MM.1S (cell line): Measurements from ENCODE around the gene PM20D2.
A peak's percentile ranks its signal among the peaks of the same experiment; 100 is the strongest.

Experiments
- DNase-seq: peaks from one replicate; pipeline ENCODE4 v3.0.0-alpha.2; 2015
- H2AFZ ChIP-seq: fragments of 300-600 bp; sonication (generic); 2 replicates; pipeline ENCODE4 v1.6.0; 2016; ENCODE audit warnings: antibody characterized with exemption, low read length
- H3F3A ChIP-seq: fragments of 300-600 bp; sonication (generic); 2 replicates; pipeline ENCODE4 v1.6.1; 2016; ENCODE audit warnings: mild to moderate bottlenecking, antibody characterized with exemption, low read length, moderate library complexity, mixed read lengths; ENCODE audit not compliant: insufficient read depth
- H3K27ac ChIP-seq: fragments of 300-600 bp; sonication (generic); 2 replicates; pipeline ENCODE4 v1.5.1; 2016; ENCODE audit warnings: mild to moderate bottlenecking, low read length
- H3K27me3 ChIP-seq: fragments of 300-600 bp; sonication (generic); replicated peaks from 2 replicates; pipeline ENCODE4 v1.6.0; 2016; ENCODE audit warnings: low read length; ENCODE audit not compliant: insufficient read depth
- H3K36me3 ChIP-seq: fragments of 300-600 bp; sonication (generic); replicated peaks from 2 replicates; pipeline ENCODE4 v1.6.1; 2016; ENCODE audit warnings: mild to moderate bottlenecking, low read length, mixed read lengths; ENCODE audit not compliant: insufficient read depth
- H3K4me1 ChIP-seq: fragments of 300-600 bp; sonication (generic); 2 replicates; pipeline ENCODE4 v1.6.1; 2016; ENCODE audit warnings: low read length, mixed read lengths
- H3K4me2 ChIP-seq: fragments of 300-600 bp; sonication (generic); 2 replicates; pipeline ENCODE4 v1.6.0; 2016; ENCODE audit warnings: low read depth, low read length
- H3K4me3 ChIP-seq: fragments of 300-600 bp; sonication (generic); 2 replicates; pipeline ENCODE4 v1.5.1; 2016; ENCODE audit warnings: low read length, mixed read lengths
- H3K79me2 ChIP-seq: fragments of 300-600 bp; sonication (generic); 2 replicates; pipeline ENCODE4 v1.6.1; 2016; ENCODE audit warnings: mixed run types, low read length, mixed read lengths
- H3K9ac ChIP-seq: fragments of 300-600 bp; sonication (generic); 2 replicates; pipeline ENCODE4 v1.6.1; 2016; ENCODE audit warnings: low read length, mixed read lengths
- H3K9me2 ChIP-seq: fragments of 300-600 bp; sonication (generic); replicated peaks from 2 replicates; pipeline ENCODE4 v1.6.1; 2016; ENCODE audit warnings: mild to moderate bottlenecking, low read length, mixed read lengths; ENCODE audit not compliant: insufficient read depth
- H3K9me3 ChIP-seq: fragments of 300-600 bp; sonication (generic); replicated peaks from 2 replicates; pipeline ENCODE4 v1.6.1; 2016; ENCODE audit warnings: mild to moderate bottlenecking, low read length, mixed read lengths; ENCODE audit not compliant: insufficient read depth
- H4K20me1 ChIP-seq: fragments of 300-600 bp; sonication (generic); 2 replicates; pipeline ENCODE4 v1.6.1; 2016; ENCODE audit warnings: mild to moderate bottlenecking, low read length, moderate library complexity, mixed read lengths; ENCODE audit not compliant: insufficient read depth
- EZH2 ChIP-seq: fragments of 300-600 bp; sonication (generic); optimal IDR thresholded peaks from 2 replicates; pipeline ENCODE3; 2017; ENCODE audit warnings: low read depth, mild to moderate bottlenecking, antibody characterized with exemption, low read length, mixed read lengths
- EZH2phosphoT487 ChIP-seq: fragments of 300-600 bp; sonication (generic); IDR thresholded peaks from 2 replicates; pipeline ENCODE4 v1.6.1; 2018; ENCODE audit warnings: antibody characterized with exemption, low read length
- TF ChIP-seq, protein P1 (sequence below): fragments of 300-600 bp; sonication (generic); IDR thresholded peaks from 2 replicates; pipeline ENCODE4 v1.5.1; 2016; ENCODE audit warnings: antibody characterized with exemption, low read length, mixed read lengths

PM20D2 gene

DNA sequence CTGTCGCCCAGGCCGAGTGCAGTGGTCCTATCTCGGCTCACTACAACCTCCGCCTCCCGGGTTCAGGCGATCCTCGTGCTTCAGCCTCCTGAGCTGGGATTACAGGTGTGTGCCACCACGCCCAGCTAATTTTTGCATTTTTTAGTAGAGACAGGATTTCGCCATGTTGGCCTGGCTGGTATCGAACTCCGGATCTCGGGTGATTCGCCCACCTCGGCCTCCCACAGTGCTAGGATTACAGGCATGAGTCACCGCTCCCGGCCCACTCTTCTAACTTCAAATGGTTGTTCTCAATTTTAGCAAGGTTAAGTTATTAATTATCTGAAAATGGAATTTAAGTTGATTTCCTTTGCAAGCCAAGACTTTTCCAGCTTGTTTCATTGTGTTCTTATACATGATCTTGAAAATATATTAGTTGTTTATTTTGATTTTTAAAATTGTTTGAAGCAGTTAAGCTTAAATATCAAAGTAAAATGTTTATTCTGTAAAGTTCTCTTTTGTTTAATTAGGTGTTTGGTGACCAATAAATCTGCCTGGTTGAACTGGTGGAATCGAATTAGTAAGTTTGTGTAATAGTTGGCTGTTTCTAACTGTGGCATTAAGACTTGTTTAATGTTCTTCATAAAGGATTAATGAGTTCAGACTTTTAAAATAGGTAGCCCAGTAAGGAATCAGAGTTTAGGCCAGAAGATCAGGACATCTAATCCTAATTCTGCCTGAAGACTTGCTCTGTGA lies 2.3 kb downstream of the PM20D2 start:
- Histone ChIP-seq H4K20me1 (no peaks in the 10 kb centered on the region), H3K27ac (no peak overlapping the region), H3F3A (peaks cover 19% of the 10 kb centered on the region; the same call in 1 of the 2 replicates), H3K79me2 (peaks cover 79% of the 10 kb centered on the region), H3K9me3 (no peaks in the 10 kb centered on the region), H2AFZ (no peak overlapping the region), H3K4me3 (no peak overlapping the region), H3K4me2 (peak overlapping the region; percentile 33; the same call in 1 of the 2 replicates), H3K9me2 (no peaks in the 10 kb centered on the region), H3K4me1 (peaks cover 22% of the 10 kb centered on the region), H3K27me3 (no peaks in the 10 kb centered on the region), H3K9ac (no peak overlapping the region), H3K36me3 (peaks cover 5% of the 10 kb centered on the region; the same call in 1 of the 2 replicates)
- TF ChIP-seq, protein P1, sequence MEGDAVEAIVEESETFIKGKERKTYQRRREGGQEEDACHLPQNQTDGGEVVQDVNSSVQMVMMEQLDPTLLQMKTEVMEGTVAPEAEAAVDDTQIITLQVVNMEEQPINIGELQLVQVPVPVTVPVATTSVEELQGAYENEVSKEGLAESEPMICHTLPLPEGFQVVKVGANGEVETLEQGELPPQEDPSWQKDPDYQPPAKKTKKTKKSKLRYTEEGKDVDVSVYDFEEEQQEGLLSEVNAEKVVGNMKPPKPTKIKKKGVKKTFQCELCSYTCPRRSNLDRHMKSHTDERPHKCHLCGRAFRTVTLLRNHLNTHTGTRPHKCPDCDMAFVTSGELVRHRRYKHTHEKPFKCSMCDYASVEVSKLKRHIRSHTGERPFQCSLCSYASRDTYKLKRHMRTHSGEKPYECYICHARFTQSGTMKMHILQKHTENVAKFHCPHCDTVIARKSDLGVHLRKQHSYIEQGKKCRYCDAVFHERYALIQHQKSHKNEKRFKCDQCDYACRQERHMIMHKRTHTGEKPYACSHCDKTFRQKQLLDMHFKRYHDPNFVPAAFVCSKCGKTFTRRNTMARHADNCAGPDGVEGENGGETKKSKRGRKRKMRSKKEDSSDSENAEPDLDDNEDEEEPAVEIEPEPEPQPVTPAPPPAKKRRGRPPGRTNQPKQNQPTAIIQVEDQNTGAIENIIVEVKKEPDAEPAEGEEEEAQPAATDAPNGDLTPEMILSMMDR = no peak
- TF ChIP-seq EZH2phosphoT487 = no peak
- no peak for TF ChIP-seq EZH2
- DNase-seq = no peak

- Histone ChIP-seq H3K27ac (no peak overlapping the region), H3K9me2 (no peaks in the 10 kb centered on the region)
Observed at GRCh38 chr6:89154131-89154530, 8.3 kb downstream of the PM20D2 start.

DNA sequence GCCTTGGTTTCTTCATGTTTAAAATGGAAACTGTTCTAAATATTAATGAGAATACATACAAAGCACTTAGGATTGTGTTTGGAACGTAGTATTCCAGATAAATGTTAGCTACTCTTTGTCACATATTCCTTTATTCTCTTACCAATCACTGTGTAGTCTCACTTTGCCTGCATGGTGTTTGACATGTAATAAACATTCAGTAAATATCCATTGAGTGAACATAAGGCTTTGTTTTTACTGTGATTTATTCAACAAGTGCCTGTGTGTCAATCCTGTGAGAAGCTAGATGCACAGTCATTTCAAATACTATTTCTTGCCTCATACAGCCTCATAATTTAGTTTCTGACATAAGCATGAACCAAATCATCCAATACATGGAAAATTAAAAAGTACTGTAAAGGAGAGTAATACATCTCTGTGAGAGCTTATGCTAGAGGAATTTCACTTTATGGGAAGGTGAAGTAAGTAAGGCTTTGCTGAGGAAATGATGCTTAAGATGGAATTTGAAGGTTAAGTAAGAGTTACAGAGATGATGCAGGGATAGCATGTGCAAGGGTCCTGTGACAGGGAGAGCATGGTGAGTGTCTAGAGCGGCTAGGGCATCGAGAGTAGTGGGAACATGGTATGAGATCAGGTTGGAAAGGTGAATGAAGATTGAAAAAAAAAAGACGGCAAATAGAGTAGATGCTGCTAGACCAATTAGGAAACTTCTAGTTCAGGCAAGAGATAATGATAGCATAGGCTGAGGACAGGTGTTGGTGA lies 14.7 kb downstream of the PM20D2 start:
- no peak overlapping the region for H2AFZ ChIP-seq
- no peaks in the 10 kb centered on the region for H3K4me1 ChIP-seq
- H3K9ac ChIP-seq = no peak overlapping the region
- H4K20me1 ChIP-seq = no peaks in the 10 kb centered on the region
- peaks cover 36% of the 10 kb centered on the region for H3K79me2 ChIP-seq
- H3K9me3 ChIP-seq = no peaks in the 10 kb centered on the region
- H3K4me2 ChIP-seq = no peak overlapping the region
- H3K27me3 ChIP-seq = no peaks in the 10 kb centered on the region
- H3K36me3 ChIP-seq = peaks cover 10% of the 10 kb centered on the region; the same call in 1 of the 2 replicates
- no peaks in the 10 kb centered on the region for H3K9me2 ChIP-seq
- TF ChIP-seq EZH2 (no peak), EZH2phosphoT487 (no peak)
- TF ChIP-seq, protein P1 = no peak
- H3K27ac ChIP-seq = no peak overlapping the region
- H3F3A ChIP-seq = no peaks in the 10 kb centered on the region
- no peak overlapping the region for H3K4me3 ChIP-seq
- no peak for DNase-seq

More at GRCh38 chr6:89154131-89154530, 8.3 kb downstream of the PM20D2 start:
- no peaks in the 10 kb centered on the region for H3F3A ChIP-seq
- no peak overlapping the region for H2AFZ ChIP-seq
- H3K9me3 ChIP-seq = no peaks in the 10 kb centered on the region
- H3K27me3 ChIP-seq = no peaks in the 10 kb centered on the region
- H3K4me1 ChIP-seq = 0 out of 2 replicates have a peak, but pooled peaks cover 4% of the 10 kb centered on the region
- H4K20me1 ChIP-seq = no peaks in the 10 kb centered on the region
- TF ChIP-seq EZH2 (no peak), EZH2phosphoT487 (no peak)
- TF ChIP-seq, protein P1 = no peak
- H3K9ac ChIP-seq = no peak overlapping the region
- no peak overlapping the region for H3K4me3 ChIP-seq
- peaks cover 20% of the 10 kb centered on the region; the same call in 1 of the 2 replicates for H3K36me3 ChIP-seq
- peaks cover 91% of the 10 kb centered on the region for H3K79me2 ChIP-seq
- no peak for DNase-seq
- H3K4me2 ChIP-seq = no peak overlapping the region
